ENCODE data around the gene HCN3. TPM values are rescaled to one million over a fixed set of nuclear protein-coding genes. Genes with fewer than 3 reads are reported as not detected.

HCN3 gene
- polyA plus RNA-seq, 1 donor, result 18.3 TPM

- no CpG with 5 or more reads among the region's 12 CpGs for WGBS (ENCODE audit: insufficient coverage, low lambda C conversion rate)
- DNase-seq, result no peak
- H3K4me3 ChIP-seq (ENCODE audit: low read length), result peak overlapping the region; percentile 91
Measured at GRCh38 chr1:155254228-155254713, 23.0 kb upstream of the HCN3 start.

GRCh38 chr1:155254714-155255242 is 22.5 kb upstream of the HCN3 start:
- Histone ChIP-seq H3K36me3 (ENCODE audit: control insufficient read depth, insufficient read depth, low read length) (peaks cover 20% of the 10 kb centered on the region), H3K4me1 (ENCODE audit: control insufficient read depth, insufficient read depth, low read length) (peaks cover 18% of the 10 kb centered on the region), H3K4me3 (ENCODE audit: low read length) (peak overlapping the region; percentile 91), H3K27me3 (ENCODE audit: control insufficient read depth, insufficient read depth, low read length) (no peaks in the 10 kb centered on the region), H3K9me3 (ENCODE audit: control insufficient read depth, low read depth, low read length) (no peaks in the 10 kb centered on the region), H3K27ac (ENCODE audit: low read length) (peak overlapping the region; percentile 99)
- WGBS (ENCODE audit: insufficient coverage, low lambda C conversion rate), result no CpG with 5 or more reads among the region's 35 CpGs
- peak in 1 of 2 donors; percentile 25 for DNase-seq

More at GRCh38 chr1:155254228-155254713, 23.0 kb upstream of the HCN3 start:
- no peaks in the 10 kb centered on the region for H3K9me3 ChIP-seq (ENCODE audit: control insufficient read depth, low read depth, low read length)
- peaks cover 15% of the 10 kb centered on the region for H3K36me3 ChIP-seq (ENCODE audit: control insufficient read depth, insufficient read depth, low read length)
- no peaks in the 10 kb centered on the region for H3K27me3 ChIP-seq (ENCODE audit: control insufficient read depth, insufficient read depth, low read length)
- no peak overlapping the region for H3K27ac ChIP-seq (ENCODE audit: low read length)
- peaks cover 18% of the 10 kb centered on the region for H3K4me1 ChIP-seq (ENCODE audit: control insufficient read depth, insufficient read depth, low read length)

- WGBS (ENCODE audit: insufficient coverage, low lambda C conversion rate), result 2% methylated on average over 8 of the region's 54 CpGs
- peak; percentile 82 to 93 for DNase-seq
- Histone ChIP-seq H3K4me3 (ENCODE audit: low read length) (peak within 1 kb of the TSS; percentile 91), H3K27ac (ENCODE audit: low read length) (peak within 1 kb of the TSS; percentile 99), H3K4me1 (ENCODE audit: control insufficient read depth, insufficient read depth, low read length) (peaks cover 18% of the 10 kb centered on the region), H3K36me3 (ENCODE audit: control insufficient read depth, insufficient read depth, low read length) (peaks cover 23% of the 10 kb centered on the region), H3K27me3 (ENCODE audit: control insufficient read depth, insufficient read depth, low read length) (no peaks in the 10 kb centered on the region), H3K9me3 (ENCODE audit: control insufficient read depth, low read depth, low read length) (no peaks in the 10 kb centered on the region)
Measured at GRCh38 chr1:155255243-155256007, 21.8 kb upstream of the HCN3 start, which contains the start of gene ENTREP3. Gene ENTREP3, minus strand, starts transcription at chr1:155255483. Its CDS starts 606 bp downstream, at chr1:155254877.

GRCh38 chr1:155256058-155256852 is 21.0 kb upstream of the HCN3 start:
- peak overlapping the region; percentile 91 for H3K4me3 ChIP-seq (ENCODE audit: low read length)
- WGBS (ENCODE audit: insufficient coverage, low lambda C conversion rate), result no CpG with 5 or more reads among the region's 20 CpGs
- peak overlapping the region; percentile 99 for H3K27ac ChIP-seq (ENCODE audit: low read length)
- no peaks in the 10 kb centered on the region for H3K27me3 ChIP-seq (ENCODE audit: control insufficient read depth, insufficient read depth, low read length)
- DNase-seq, result no peak
- H3K9me3 ChIP-seq (ENCODE audit: control insufficient read depth, low read depth, low read length), result no peaks in the 10 kb centered on the region
- peaks cover 24% of the 10 kb centered on the region for H3K36me3 ChIP-seq (ENCODE audit: control insufficient read depth, insufficient read depth, low read length)
- H3K4me1 ChIP-seq (ENCODE audit: control insufficient read depth, insufficient read depth, low read length), result peaks cover 18% of the 10 kb centered on the region

GRCh38 chr1:155260276-155260675 is 17.0 kb upstream of the HCN3 start:
- peaks cover 47% of the 10 kb centered on the region for H3K36me3 ChIP-seq (ENCODE audit: control insufficient read depth, insufficient read depth, low read length)
- H3K9me3 ChIP-seq (ENCODE audit: control insufficient read depth, low read depth, low read length), result no peaks in the 10 kb centered on the region
- no peak overlapping the region for H3K27ac ChIP-seq (ENCODE audit: low read length)
- no peak overlapping the region for H3K4me3 ChIP-seq (ENCODE audit: low read length)
- no peak for DNase-seq
- H3K27me3 ChIP-seq (ENCODE audit: control insufficient read depth, insufficient read depth, low read length), result no peaks in the 10 kb centered on the region
- peaks cover 12% of the 10 kb centered on the region for H3K4me1 ChIP-seq (ENCODE audit: control insufficient read depth, insufficient read depth, low read length)
- no CpG with 5 or more reads among the region's 5 CpGs for WGBS (ENCODE audit: insufficient coverage, low lambda C conversion rate)

GRCh38 chr1:155261493-155261851 is 15.8 kb upstream of the HCN3 start:
- Histone ChIP-seq H3K27ac (ENCODE audit: low read length) (peak overlapping the region; percentile 75), H3K27me3 (ENCODE audit: control insufficient read depth, insufficient read depth, low read length) (no peaks in the 10 kb centered on the region), H3K36me3 (ENCODE audit: control insufficient read depth, insufficient read depth, low read length) (peaks cover 57% of the 10 kb centered on the region), H3K4me1 (ENCODE audit: control insufficient read depth, insufficient read depth, low read length) (peaks cover 6% of the 10 kb centered on the region), H3K4me3 (ENCODE audit: low read length) (peak overlapping the region; percentile 79), H3K9me3 (ENCODE audit: control insufficient read depth, low read depth, low read length) (no peaks in the 10 kb centered on the region)
- DNase-seq, result no peak
- WGBS (ENCODE audit: insufficient coverage, low lambda C conversion rate), result no CpG with 5 or more reads among the region's 9 CpGs

GRCh38 chr1:155261852-155262673 is 15.2 kb upstream of the HCN3 start, which contains the start of gene SCAMP3:
Gene SCAMP3, minus strand, starts transcription at chr1:155262360. Its CDS starts 209 bp downstream, at chr1:155262151.
- H3K36me3 ChIP-seq (ENCODE audit: control insufficient read depth, insufficient read depth, low read length), result peaks cover 59% of the 10 kb centered on the region
- H3K27ac ChIP-seq (ENCODE audit: low read length), result peak within 1 kb of the TSS; percentile 75
- no peaks in the 10 kb centered on the region for H3K9me3 ChIP-seq (ENCODE audit: control insufficient read depth, low read depth, low read length)
- H3K4me1 ChIP-seq (ENCODE audit: control insufficient read depth, insufficient read depth, low read length), result peaks cover 6% of the 10 kb centered on the region
- no CpG with 5 or more reads among the region's 47 CpGs for WGBS (ENCODE audit: insufficient coverage, low lambda C conversion rate)
- no peaks in the 10 kb centered on the region for H3K27me3 ChIP-seq (ENCODE audit: control insufficient read depth, insufficient read depth, low read length)
- peak; percentile 97 to 98 for DNase-seq
- peak within 1 kb of the TSS; percentile 79 for H3K4me3 ChIP-seq (ENCODE audit: low read length)

- Histone ChIP-seq H3K9me3 (ENCODE audit: control insufficient read depth, low read depth, low read length) (no peaks in the 10 kb centered on the region), H3K4me1 (ENCODE audit: control insufficient read depth, insufficient read depth, low read length) (peaks cover 6% of the 10 kb centered on the region), H3K27ac (ENCODE audit: low read length) (no peak overlapping the region), H3K36me3 (ENCODE audit: control insufficient read depth, insufficient read depth, low read length) (peaks cover 64% of the 10 kb centered on the region), H3K4me3 (ENCODE audit: low read length) (no peak overlapping the region), H3K27me3 (ENCODE audit: control insufficient read depth, insufficient read depth, low read length) (no peaks in the 10 kb centered on the region)
- no CpG with 5 or more reads among the region's 11 CpGs for WGBS (ENCODE audit: insufficient coverage, low lambda C conversion rate)
- no peak for DNase-seq
Measured at GRCh38 chr1:155263067-155263466, 14.2 kb upstream of the HCN3 start.

- WGBS (ENCODE audit: insufficient coverage, low lambda C conversion rate), result 90% methylated on average over 2 of the region's 6 CpGs
- DNase-seq, result no peak
- Histone ChIP-seq H3K36me3 (ENCODE audit: control insufficient read depth, insufficient read depth, low read length) (peaks cover 77% of the 10 kb centered on the region), H3K27ac (ENCODE audit: low read length) (no peak overlapping the region), H3K9me3 (ENCODE audit: control insufficient read depth, low read depth, low read length) (no peaks in the 10 kb centered on the region), H3K27me3 (ENCODE audit: control insufficient read depth, insufficient read depth, low read length) (no peaks in the 10 kb centered on the region), H3K4me3 (ENCODE audit: low read length) (no peak overlapping the region), H3K4me1 (ENCODE audit: control insufficient read depth, insufficient read depth, low read length) (peaks cover 1% of the 10 kb centered on the region)
Measured at GRCh38 chr1:155266553-155266952, 10.7 kb upstream of the HCN3 start.

All from large intestine (tissue), 3 donors.